ENCODE measurements around the gene KIAA0586.

Gene KIAA0586

DNA sequence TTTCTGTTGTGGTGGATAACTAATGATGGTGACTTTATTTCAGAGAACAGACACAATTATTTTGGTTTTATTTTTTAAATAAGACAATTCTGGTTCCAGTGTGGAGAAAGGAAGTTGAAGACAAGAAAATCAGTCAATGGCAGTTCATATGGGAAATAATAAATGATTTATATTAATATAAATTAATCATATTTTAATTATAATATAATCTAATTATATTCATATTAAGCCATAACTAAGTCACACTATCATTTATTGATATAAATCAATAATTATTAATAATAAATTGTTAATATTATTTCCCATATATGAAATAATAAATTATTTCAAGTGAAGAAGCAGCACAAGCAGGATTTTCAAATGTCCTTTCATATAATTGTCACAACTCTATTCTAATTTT is 29.0 kb upstream of the KIAA0586 start:
- no peaks in the 10 kb centered on the region for H3K27me3 ChIP-seq (ENCODE audit: insufficient read depth, low read depth, severe bottlenecking)
- H3K4me3 ChIP-seq (ENCODE audit: low read depth, low read length): no peak overlapping the region
- no peak overlapping the region for H3K27ac ChIP-seq
- TF ChIP-seq, protein P1, sequence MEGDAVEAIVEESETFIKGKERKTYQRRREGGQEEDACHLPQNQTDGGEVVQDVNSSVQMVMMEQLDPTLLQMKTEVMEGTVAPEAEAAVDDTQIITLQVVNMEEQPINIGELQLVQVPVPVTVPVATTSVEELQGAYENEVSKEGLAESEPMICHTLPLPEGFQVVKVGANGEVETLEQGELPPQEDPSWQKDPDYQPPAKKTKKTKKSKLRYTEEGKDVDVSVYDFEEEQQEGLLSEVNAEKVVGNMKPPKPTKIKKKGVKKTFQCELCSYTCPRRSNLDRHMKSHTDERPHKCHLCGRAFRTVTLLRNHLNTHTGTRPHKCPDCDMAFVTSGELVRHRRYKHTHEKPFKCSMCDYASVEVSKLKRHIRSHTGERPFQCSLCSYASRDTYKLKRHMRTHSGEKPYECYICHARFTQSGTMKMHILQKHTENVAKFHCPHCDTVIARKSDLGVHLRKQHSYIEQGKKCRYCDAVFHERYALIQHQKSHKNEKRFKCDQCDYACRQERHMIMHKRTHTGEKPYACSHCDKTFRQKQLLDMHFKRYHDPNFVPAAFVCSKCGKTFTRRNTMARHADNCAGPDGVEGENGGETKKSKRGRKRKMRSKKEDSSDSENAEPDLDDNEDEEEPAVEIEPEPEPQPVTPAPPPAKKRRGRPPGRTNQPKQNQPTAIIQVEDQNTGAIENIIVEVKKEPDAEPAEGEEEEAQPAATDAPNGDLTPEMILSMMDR (IDR thresholded peaks at IDR 0.05; ENCODE audit: low read depth, low read length): no peak
- no peaks in the 10 kb centered on the region for H3K9me3 ChIP-seq (ENCODE audit: severe bottlenecking)
- DNase-seq: no peak
- no peaks in the 10 kb centered on the region; the same call in 1 of the 2 replicates for H3K36me3 ChIP-seq

DNA sequence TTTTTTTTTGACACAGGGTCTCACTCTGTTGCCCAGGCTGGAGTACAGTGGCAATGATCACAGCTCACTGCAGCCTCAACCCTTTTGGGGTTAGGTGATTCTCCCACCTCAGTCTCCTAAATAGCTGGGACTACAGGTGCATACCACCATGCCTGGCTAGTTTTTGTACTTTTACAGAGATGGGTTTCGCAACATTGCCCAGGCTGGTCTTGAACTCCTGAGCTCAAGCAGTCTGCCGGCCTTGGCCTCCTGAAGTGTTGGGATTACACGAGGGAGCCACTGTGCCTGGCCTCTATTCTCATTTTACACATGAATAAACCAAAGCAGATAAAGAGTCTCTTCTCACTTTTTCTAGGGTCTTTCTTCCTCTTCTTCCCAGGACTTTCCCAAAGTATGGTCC is 28.6 kb upstream of the KIAA0586 start:
- Histone ChIP-seq H3K36me3 (no peaks in the 10 kb centered on the region; the same call in 1 of the 2 replicates), H3K27me3 (ENCODE audit: insufficient read depth, low read depth, severe bottlenecking) (no peaks in the 10 kb centered on the region), H3K9me3 (ENCODE audit: severe bottlenecking) (no peaks in the 10 kb centered on the region), H3K27ac (no peak overlapping the region), H3K4me3 (ENCODE audit: low read depth, low read length) (no peak overlapping the region)
- TF ChIP-seq, protein P1 (IDR thresholded peaks at IDR 0.05; ENCODE audit: low read depth, low read length): no peak
- DNase-seq: no peak

DNA sequence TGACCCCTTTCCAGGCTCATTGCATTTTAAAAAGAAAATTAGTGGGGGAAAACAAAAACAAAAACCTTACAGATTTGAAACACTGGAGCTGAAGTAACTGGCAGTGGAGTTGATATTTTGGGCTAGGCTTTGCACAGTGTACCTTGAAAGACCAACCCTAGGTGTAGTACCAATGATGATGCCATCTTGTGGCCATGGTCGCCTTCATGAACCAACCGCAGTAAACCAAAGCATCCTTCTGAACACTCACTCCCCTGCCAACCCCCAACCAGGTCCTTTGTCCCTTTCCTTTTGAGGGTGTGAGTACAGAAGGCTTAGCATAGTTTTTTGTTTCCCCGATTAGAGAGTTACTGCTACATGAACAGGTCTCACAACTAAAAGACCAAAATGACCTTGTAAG is 25.9 kb upstream of the KIAA0586 start:
- H3K9me3 ChIP-seq (ENCODE audit: severe bottlenecking): no peaks in the 10 kb centered on the region
- no peaks in the 10 kb centered on the region for H3K27me3 ChIP-seq (ENCODE audit: insufficient read depth, low read depth, severe bottlenecking)
- H3K4me3 ChIP-seq (ENCODE audit: low read depth, low read length): no peak overlapping the region
- TF ChIP-seq, protein P1 (IDR thresholded peaks at IDR 0.05; ENCODE audit: low read depth, low read length): no peak
- H3K36me3 ChIP-seq: peaks cover 13% of the 10 kb centered on the region
- no peak overlapping the region for H3K27ac ChIP-seq
- DNase-seq: no peak

DNA sequence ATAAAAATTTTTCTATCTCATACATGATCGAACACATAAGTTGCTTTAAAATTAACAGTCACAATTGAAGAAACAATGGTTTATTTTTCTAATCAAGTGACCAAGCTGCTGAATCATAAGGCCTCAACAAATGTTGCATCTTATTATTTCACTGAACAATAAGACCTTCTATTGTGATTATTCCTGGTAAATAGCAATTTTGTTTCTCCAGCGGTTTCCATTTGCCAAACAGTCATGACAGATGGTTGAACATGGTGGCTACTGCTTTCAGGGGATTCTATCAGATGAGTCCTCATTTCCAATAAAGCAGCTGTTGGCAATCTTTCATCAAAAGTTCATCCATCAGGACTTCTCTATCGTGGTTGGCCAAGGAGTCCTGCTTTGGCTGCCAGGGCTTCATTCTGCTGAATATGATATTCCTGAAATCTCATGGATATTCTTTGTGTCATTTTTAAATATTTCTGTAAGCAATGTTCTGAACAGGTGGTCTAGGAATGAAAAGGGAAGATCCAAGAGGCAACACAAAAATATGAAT is 18.8 kb upstream of the KIAA0586 start:
- Histone ChIP-seq H3K36me3 (peaks cover 66% of the 10 kb centered on the region), H3K9me3 (ENCODE audit: severe bottlenecking) (no peaks in the 10 kb centered on the region), H3K27me3 (ENCODE audit: insufficient read depth, low read depth, severe bottlenecking) (no peaks in the 10 kb centered on the region), H3K27ac (no peak overlapping the region), H3K4me3 (ENCODE audit: low read depth, low read length) (no peak overlapping the region)
- TF ChIP-seq, protein P1 (IDR thresholded peaks at IDR 0.05; ENCODE audit: low read depth, low read length): no peak
- DNase-seq: no peak

DNA sequence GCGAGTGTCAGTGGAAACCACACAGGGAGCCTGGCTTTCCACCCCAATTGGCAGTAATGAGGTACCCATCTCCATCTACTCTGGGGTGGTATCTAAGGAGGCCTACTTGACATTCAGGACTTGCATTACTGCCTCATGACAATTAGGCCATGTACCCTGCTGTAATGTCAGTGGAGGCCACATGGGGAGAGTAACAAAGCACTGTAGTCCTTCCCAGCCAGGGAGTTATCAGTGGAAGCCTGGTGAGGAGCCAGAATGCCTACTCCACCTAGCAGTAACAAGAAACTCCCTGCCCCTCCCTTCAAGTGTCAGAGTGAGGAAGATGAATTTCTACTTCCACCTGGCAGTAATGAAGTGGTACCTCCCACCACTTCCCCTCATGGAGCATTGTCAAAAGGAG is 12.7 kb upstream of the KIAA0586 start:
- DNase-seq: no peak
- H3K4me3 ChIP-seq (ENCODE audit: low read depth, low read length): no peak overlapping the region
- H3K36me3 ChIP-seq: peaks cover 72% of the 10 kb centered on the region
- TF ChIP-seq, protein P1 (IDR thresholded peaks at IDR 0.05; ENCODE audit: low read depth, low read length): no peak
- no peak overlapping the region for H3K27ac ChIP-seq
- no peaks in the 10 kb centered on the region for H3K9me3 ChIP-seq (ENCODE audit: severe bottlenecking)
- no peaks in the 10 kb centered on the region for H3K27me3 ChIP-seq (ENCODE audit: insufficient read depth, low read depth, severe bottlenecking)

Measured in WERI-Rb-1 (cell line).